Stimulated activated CD4-positive, alpha-beta T cell treated with anti-CD3 and anti-CD28 coated beads, Interleukin-15, amount 100 ng/mL, for 1 hour (primary cell): ENCODE results near the gene PIK3C2B.

Experiments
- DNase-seq, 2 donors: peaks; one replicate each; pipeline ENCODE4 v3.0.0-alpha.2; 2020; ENCODE audit warnings: low read depth in 1 of 2, low spot score in 1 of 2

The PIK3C2B gene

DNA sequence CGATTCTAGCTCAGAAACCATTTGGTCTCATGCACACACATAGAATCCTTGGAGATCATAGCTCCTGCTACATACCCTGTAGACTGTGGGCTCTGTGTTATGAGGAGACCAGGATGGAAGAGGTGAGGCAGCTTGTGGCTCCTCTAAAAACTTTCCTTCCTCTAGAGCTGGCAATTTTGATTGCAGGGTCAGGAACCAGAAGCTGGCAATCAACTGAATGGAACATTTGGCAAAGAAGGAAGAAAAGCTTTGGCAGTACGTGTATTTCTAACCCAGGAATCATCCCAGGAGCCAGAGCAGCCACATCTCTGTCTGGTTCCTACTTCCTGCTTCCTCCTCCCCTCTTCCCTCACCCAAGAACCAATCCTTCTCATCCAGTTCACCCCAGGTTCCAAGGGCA lies 15.7 kb downstream of the PIK3C2B start:
- no peak for DNase-seq

- no peak for DNase-seq
Measured at GRCh38 chr1:204478172-204478899, 16.3 kb downstream of the PIK3C2B start.

- DNase-seq = no peak
Measured at GRCh38 chr1:204477036-204477740, 17.4 kb downstream of the PIK3C2B start.

DNA sequence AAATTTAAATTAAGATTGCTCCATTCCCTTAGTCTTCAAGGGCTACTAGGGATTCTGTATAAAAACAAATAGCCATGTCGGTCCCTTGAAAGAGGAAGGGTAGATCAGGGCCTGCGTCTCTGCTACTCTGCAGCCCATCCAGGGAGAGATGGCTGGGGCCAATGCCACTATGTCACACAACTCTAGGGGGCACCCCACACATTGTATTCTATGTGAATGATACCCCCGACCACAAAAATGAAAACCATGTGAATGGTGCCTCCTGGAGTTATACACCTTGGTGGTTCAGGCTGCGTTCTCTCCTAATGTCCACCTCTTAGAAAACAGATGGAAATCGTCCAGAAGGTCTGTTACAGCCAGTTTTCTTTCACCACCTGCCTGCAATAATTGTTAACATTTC lies 18.0 kb downstream of the PIK3C2B start:
- DNase-seq = no peak

GRCh38 chr1:204475656-204476432 lies 18.8 kb downstream of the PIK3C2B start:
- DNase-seq = no peak

GRCh38 chr1:204473400-204473965 lies 21.1 kb downstream of the PIK3C2B start:
- DNase-seq = no peak

- no peak for DNase-seq
Measured at GRCh38 chr1:204472660-204473059, 21.9 kb downstream of the PIK3C2B start.

- no peak for DNase-seq
Measured at GRCh38 chr1:204471687-204472086, 22.9 kb downstream of the PIK3C2B start.

GRCh38 chr1:204469304-204469703 lies 25.3 kb downstream of the PIK3C2B start:
- DNase-seq = no peak

GRCh38 chr1:204468766-204469302 lies 25.8 kb downstream of the PIK3C2B start:
- DNase-seq = no peak

DNA sequence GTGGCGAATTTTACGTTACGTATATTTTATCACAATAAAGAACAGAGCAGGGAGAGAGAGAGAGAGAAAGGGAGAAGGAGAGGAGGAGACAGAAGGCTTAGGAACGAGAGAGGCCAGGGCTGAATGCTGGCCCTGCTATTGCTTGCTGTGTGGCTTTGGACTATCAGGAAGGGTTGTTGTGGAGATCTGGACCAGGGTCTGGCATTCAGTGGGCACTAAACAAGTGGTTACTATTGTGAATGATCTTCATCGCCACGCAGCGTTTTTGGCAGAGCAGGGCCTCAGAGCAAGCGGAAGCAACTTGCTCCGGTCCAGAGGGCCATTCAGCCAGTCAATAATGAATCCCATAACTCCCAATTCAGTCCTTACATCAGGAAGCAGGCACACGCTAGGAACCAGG lies 26.4 kb downstream of the PIK3C2B start:
- no peak for DNase-seq

GRCh38 chr1:204466416-204467405 lies 27.9 kb downstream of the PIK3C2B start:
- no peak for DNase-seq

GRCh38 chr1:204465546-204466415 lies 28.8 kb downstream of the PIK3C2B start:
- no peak for DNase-seq

DNA sequence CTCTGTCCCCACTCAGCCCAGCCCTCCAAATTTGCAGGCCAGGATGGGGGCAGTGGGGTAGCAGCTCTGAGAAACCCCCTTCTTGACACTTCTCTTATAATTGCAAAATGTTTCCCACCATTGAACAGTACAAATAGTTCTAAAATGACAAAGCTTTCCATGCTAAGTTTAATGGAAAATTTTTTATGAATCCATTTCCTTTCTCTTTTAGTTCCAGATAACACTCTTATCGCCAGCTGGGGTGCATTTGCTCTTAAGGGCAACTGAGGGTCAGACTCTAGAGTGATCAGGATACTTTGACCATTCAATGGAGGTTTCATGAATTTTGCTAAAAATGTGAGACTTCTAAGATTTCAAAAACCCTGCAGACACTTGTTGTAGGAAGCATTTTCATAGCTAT lies 29.9 kb downstream of the PIK3C2B start:
- DNase-seq = no peak

DNA sequence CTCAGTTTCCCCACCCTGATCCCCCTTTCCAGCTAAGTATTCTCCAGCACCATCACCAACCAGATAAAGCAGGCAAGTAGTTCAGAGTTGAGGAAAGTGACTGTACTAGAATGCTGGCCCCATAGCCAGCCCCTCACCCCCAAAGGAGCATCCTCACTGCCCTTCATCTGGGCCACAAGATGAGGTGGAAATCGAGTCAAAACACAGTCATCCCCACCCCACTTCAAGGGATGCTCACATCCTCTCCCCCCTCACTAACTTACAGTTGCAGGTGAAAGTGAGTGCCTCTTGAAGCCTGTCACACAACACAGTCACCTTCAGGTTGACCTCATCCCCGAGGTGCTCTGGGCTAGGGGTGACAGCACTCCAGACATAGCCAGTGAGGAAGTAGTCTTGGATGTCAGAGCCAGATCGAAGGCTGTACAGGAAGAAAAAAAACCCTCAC lies 30.4 kb downstream of the PIK3C2B start:
- DNase-seq = no peak

DNA sequence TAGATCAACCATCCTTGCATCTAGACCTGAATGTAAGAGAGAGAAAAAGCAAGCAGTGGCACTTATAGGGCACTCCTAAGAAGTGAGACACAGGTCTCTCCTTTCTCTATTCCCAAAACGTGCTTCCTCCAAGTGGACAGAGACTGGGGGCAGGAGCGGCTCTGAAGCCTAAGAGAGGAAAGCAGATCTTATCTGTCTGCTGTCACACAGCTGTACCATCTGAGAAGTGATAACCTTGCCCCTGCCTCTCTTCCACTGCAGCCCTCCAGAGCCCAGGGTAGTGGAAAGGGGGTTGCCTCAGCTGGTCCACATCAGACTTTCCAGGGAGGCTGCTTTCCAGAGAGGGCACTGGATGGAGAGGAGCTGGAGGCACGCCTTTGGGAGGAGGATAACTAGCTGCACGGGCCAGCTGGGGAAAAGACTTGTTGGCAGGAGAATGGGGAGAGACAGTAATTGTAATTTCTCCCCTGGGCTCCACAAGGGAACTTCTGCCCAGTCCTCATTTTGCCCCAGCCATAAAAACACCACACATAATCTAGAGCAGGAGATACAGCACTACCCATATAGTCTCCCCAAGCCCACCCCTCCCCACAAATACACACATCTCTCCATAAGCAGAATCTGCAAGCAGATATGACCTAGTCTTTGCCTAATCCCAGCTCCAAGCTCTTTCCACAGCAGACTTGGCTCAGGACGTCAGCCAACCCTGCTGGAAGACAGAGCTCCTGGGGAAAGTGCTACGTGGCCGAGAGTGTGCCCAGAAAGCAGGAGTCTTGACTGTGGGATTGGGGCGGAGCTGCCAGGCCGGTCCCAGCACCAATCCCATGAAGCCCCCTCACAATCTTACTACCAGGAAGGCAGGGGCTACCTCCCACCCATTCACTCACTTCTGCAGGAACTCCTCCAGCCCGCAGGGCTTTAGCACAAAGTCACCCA lies 31.2 kb downstream of the PIK3C2B start:
- DNase-seq = no peak

DNA sequence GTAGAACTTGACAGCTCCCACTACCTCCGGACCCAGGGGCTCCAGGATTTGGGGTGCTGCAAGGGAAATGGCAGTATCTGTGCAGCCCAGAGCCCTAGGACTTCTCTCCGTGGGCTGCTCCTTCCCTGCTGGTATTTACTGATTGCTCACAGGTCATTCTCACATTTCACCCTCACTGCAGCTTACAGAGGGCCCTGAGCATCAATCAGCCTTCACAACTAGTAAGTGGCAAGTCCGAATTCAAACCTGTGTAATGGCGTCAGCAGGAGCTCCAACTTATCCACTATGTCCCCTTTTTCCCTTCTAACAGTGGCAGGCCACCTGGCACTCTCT lies 32.4 kb downstream of the PIK3C2B start:
- DNase-seq = no peak
